ENCODE data around the gene ATXN2.
"Not testable (repeated sequence)": the region's sequence is repeated elsewhere in the genome, so short reads cannot be mapped to it uniquely, and the experiment has no call there.

ATXN2 gene

DNA sequence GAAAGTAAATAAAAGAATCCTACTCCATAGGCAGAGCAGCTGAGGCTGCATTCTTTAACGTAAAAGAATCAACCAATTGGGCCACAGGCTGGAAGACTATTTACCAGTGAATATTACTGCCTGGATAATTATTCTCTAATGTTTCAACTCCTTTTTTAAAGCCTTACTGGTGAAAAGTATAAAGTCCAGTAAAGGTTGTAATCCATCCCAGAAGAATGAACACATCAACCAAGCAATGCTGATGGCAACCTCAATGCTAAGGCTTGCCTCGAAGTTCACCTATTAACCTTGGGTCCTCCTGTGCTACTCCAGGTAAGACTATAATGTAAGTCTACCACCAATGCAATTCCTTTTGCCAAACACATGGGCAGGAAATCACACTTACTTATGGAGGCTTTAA is 77.3 kb downstream of the ATXN2 start:
- Histone ChIP-seq H3K4me1 (ENCODE audit: insufficient read depth, low read length, severe bottlenecking) (no peaks in the 10 kb centered on the region), H3K9me3 (ENCODE audit: low read length) (no peaks in the 10 kb centered on the region), H3K9me2 (ENCODE audit: low read depth, low read length) (no peaks in the 10 kb centered on the region), H3K27ac (ENCODE audit: low read depth, low read length, poor library complexity, severe bottlenecking) (no peak overlapping the region), H3K4me2 (ENCODE audit: low read length) (no peak overlapping the region), H3K27me3 (ENCODE audit: insufficient read depth, low read length) (no peaks in the 10 kb centered on the region), H3K36me3 (ENCODE audit: insufficient read depth, low read length) (peaks cover 69% of the 10 kb centered on the region), H3K9ac (ENCODE audit: low read length) (no peak overlapping the region), H3K79me2 (ENCODE audit: insufficient read depth, low read length) (no peaks in the 10 kb centered on the region), H3K4me3 (ENCODE audit: low read depth, low read length, poor library complexity, severe bottlenecking) (no peak overlapping the region), H2AFZ (ENCODE audit: low read length) (no peak overlapping the region), H3F3A (ENCODE audit: insufficient read depth, low read length) (no peaks in the 10 kb centered on the region), H4K20me1 (ENCODE audit: insufficient read depth, low read length) (no peaks in the 10 kb centered on the region)
- TF ChIP-seq, protein P1, sequence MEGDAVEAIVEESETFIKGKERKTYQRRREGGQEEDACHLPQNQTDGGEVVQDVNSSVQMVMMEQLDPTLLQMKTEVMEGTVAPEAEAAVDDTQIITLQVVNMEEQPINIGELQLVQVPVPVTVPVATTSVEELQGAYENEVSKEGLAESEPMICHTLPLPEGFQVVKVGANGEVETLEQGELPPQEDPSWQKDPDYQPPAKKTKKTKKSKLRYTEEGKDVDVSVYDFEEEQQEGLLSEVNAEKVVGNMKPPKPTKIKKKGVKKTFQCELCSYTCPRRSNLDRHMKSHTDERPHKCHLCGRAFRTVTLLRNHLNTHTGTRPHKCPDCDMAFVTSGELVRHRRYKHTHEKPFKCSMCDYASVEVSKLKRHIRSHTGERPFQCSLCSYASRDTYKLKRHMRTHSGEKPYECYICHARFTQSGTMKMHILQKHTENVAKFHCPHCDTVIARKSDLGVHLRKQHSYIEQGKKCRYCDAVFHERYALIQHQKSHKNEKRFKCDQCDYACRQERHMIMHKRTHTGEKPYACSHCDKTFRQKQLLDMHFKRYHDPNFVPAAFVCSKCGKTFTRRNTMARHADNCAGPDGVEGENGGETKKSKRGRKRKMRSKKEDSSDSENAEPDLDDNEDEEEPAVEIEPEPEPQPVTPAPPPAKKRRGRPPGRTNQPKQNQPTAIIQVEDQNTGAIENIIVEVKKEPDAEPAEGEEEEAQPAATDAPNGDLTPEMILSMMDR (IDR thresholded peaks at IDR 0.05; ENCODE audit: low read length): no peak
- no peak for TF ChIP-seq EZH2 (IDR thresholded peaks at IDR 0.05; ENCODE audit: borderline replicate concordance, low read length)

GRCh38 chr12:111519937-111520336 is 79.2 kb downstream of the ATXN2 start:
- Histone ChIP-seq H3K27ac (ENCODE audit: low read depth, low read length, poor library complexity, severe bottlenecking) (no peak overlapping the region), H3K4me1 (ENCODE audit: insufficient read depth, low read length, severe bottlenecking) (no peaks in the 10 kb centered on the region), H3K4me3 (ENCODE audit: low read depth, low read length, poor library complexity, severe bottlenecking) (no peak overlapping the region), H3K36me3 (ENCODE audit: insufficient read depth, low read length) (peaks cover 68% of the 10 kb centered on the region), H3K27me3 (ENCODE audit: insufficient read depth, low read length) (no peaks in the 10 kb centered on the region), H3K9ac (ENCODE audit: low read length) (no peak overlapping the region), H3K4me2 (ENCODE audit: low read length) (no peak overlapping the region), H3K9me3 (ENCODE audit: low read length) (no peaks in the 10 kb centered on the region), H4K20me1 (ENCODE audit: insufficient read depth, low read length) (no peaks in the 10 kb centered on the region), H3K79me2 (ENCODE audit: insufficient read depth, low read length) (no peaks in the 10 kb centered on the region), H2AFZ (ENCODE audit: low read length) (no peak overlapping the region), H3K9me2 (ENCODE audit: low read depth, low read length) (no peaks in the 10 kb centered on the region), H3F3A (ENCODE audit: insufficient read depth, low read length) (no peaks in the 10 kb centered on the region)
- no peak for TF ChIP-seq EZH2 (IDR thresholded peaks at IDR 0.05; ENCODE audit: borderline replicate concordance, low read length)
- TF ChIP-seq, protein P1 (IDR thresholded peaks at IDR 0.05; ENCODE audit: low read length): no peak

- Histone ChIP-seq H3K27ac (ENCODE audit: low read depth, low read length, poor library complexity, severe bottlenecking) (no peak overlapping the region), H3K36me3 (ENCODE audit: insufficient read depth, low read length) (peaks cover 61% of the 10 kb centered on the region), H3K9me2 (ENCODE audit: low read depth, low read length) (no peaks in the 10 kb centered on the region), H2AFZ (ENCODE audit: low read length) (no peak overlapping the region), H3K4me1 (ENCODE audit: insufficient read depth, low read length, severe bottlenecking) (no peaks in the 10 kb centered on the region), H3K4me3 (ENCODE audit: low read depth, low read length, poor library complexity, severe bottlenecking) (no peak overlapping the region), H3F3A (ENCODE audit: insufficient read depth, low read length) (no peaks in the 10 kb centered on the region), H3K9me3 (ENCODE audit: low read length) (no peaks in the 10 kb centered on the region), H3K79me2 (ENCODE audit: insufficient read depth, low read length) (no peaks in the 10 kb centered on the region), H3K27me3 (ENCODE audit: insufficient read depth, low read length) (no peaks in the 10 kb centered on the region), H3K9ac (ENCODE audit: low read length) (no peak overlapping the region), H3K4me2 (ENCODE audit: low read length) (no peak overlapping the region), H4K20me1 (ENCODE audit: insufficient read depth, low read length) (no peaks in the 10 kb centered on the region)
- TF ChIP-seq EZH2 (IDR thresholded peaks at IDR 0.05; ENCODE audit: borderline replicate concordance, low read length): no peak
- TF ChIP-seq, protein P1 (IDR thresholded peaks at IDR 0.05; ENCODE audit: low read length): no peak
Measured at GRCh38 chr12:111519083-111519482, 80.0 kb downstream of the ATXN2 start.

DNA sequence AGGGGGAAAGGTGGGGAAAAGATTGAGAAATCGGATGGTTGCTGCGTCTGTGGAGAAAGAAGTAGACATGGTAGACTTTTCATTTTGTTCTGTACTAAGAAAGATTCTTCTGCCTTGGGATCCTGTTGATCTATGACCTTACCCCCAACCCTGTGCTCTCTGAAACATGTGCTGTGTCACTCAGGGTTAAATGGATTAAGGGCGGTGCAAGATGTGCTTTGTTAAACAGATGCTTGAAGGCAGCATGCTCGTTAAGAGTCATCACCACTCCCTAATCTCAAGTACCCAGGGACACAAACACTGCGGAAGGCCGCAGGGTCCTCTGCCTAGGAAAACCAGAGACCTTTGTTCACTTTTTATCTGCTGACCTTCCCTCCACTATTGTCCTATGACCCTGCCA is 91.4 kb downstream of the ATXN2 start:
- not testable (repeated sequence) for H3K4me1 ChIP-seq (ENCODE audit: insufficient read depth, low read length, severe bottlenecking); H2AFZ ChIP-seq (ENCODE audit: low read length); H3K9me2 ChIP-seq (ENCODE audit: low read depth, low read length); H4K20me1 ChIP-seq (ENCODE audit: insufficient read depth, low read length); H3K4me3 ChIP-seq (ENCODE audit: low read depth, low read length, poor library complexity, severe bottlenecking); H3K9ac ChIP-seq (ENCODE audit: low read length); H3K27me3 ChIP-seq (ENCODE audit: insufficient read depth, low read length); H3K79me2 ChIP-seq (ENCODE audit: insufficient read depth, low read length); H3K9me3 ChIP-seq (ENCODE audit: low read length); H3F3A ChIP-seq (ENCODE audit: insufficient read depth, low read length); H3K4me2 ChIP-seq (ENCODE audit: low read length); H3K27ac ChIP-seq (ENCODE audit: low read depth, low read length, poor library complexity, severe bottlenecking)
- H3K36me3 ChIP-seq (ENCODE audit: insufficient read depth, low read length): peaks cover 24% of the 10 kb centered on the region

DNA sequence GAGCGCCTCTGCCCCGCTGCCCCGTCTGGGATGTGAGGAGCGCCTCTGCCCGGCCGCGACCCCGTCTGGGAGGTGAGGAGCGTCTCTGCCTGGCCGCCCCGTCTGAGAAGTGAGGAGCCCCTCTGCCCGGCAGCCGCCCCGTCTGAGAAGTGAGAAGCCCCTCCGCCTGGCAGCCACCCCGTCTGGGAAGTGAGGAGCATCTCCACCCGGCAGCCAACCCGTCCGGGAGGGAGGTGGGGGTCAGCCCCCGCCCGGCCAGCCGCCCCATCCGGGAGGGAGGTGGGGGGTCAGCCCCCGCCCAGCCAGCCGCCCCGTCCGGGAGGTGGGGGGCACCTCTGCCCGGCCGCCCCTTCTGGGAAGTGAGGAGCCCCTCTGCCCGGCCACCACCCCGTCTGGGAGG is 91.9 kb downstream of the ATXN2 start:
- not testable (repeated sequence) for H3K27ac ChIP-seq (ENCODE audit: low read depth, low read length, poor library complexity, severe bottlenecking); H3K79me2 ChIP-seq (ENCODE audit: insufficient read depth, low read length); H2AFZ ChIP-seq (ENCODE audit: low read length); H3K4me2 ChIP-seq (ENCODE audit: low read length); H3K9me3 ChIP-seq (ENCODE audit: low read length); H3K4me3 ChIP-seq (ENCODE audit: low read depth, low read length, poor library complexity, severe bottlenecking); H3F3A ChIP-seq (ENCODE audit: insufficient read depth, low read length); H4K20me1 ChIP-seq (ENCODE audit: insufficient read depth, low read length); H3K27me3 ChIP-seq (ENCODE audit: insufficient read depth, low read length); H3K9ac ChIP-seq (ENCODE audit: low read length); H3K9me2 ChIP-seq (ENCODE audit: low read depth, low read length); H3K4me1 ChIP-seq (ENCODE audit: insufficient read depth, low read length, severe bottlenecking)
- peaks cover 22% of the 10 kb centered on the region for H3K36me3 ChIP-seq (ENCODE audit: insufficient read depth, low read length)
